ENCODE measurements around the gene PLD5. TPM values are rescaled to one million over a fixed set of nuclear protein-coding genes. Genes with fewer than 3 reads are reported as not detected.

Gene PLD5
- total RNA-seq, 1 experiment from 2014 or later: 1.8 TPM

DNA sequence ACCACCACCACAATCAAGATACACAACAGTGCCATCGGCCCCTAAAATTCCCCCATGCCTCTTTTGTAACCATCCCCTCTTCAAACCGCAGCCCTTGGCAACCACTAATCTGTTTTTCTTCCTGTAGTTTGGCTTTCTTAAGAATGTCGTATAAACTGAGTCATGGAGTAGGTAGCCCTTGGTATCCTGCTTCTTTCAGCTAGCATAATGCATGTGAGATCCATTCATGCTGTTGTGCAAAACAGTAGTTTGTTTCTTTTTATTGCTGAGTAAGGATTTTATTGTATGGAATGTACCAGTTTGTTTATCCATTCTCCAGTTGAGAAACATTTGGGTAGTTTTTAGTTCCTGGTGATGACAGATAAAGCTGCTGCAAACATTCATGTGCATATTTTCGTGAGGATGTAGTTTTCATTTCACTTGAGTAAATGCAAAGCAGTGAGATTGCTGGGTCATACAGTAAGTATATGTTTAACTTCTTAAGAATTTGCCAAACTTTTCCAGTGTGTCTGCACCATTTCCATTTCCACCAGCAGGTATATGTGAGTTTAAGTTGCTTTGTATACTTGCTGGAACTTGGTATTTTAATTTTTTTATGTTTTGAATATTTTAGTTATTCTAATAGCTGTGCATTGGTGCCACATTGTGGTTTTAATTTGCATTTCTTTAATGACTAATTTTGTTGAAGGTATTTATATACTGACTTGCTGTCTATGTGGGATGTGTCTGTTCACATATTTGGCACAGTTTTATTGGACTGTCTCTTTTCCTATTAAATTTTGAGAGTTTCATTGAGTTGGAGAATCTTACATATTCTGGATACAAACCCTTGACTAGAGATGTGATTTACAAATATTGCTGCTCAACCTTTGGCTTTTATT lies 377.2 kb downstream of the PLD5 start:
- H3K4me1 Mint-ChIP-seq (ENCODE audit: low read depth, unreplicated experiment): no peaks in the 10 kb centered on the region
- no peaks in the 10 kb centered on the region for H3K36me3 ChIP-seq (ENCODE audit: control insufficient read depth, insufficient read depth, low read length)
- no peaks in the 10 kb centered on the region for H3K27me3 Mint-ChIP-seq (ENCODE audit: insufficient read depth, unreplicated experiment)
- DNase-seq: no peak
- no peak overlapping the region for H3K27ac Mint-ChIP-seq (ENCODE audit: unreplicated experiment)
- peaks cover 17% of the 10 kb centered on the region for H3K9me3 Mint-ChIP-seq (ENCODE audit: unreplicated experiment)
- no peak overlapping the region for H3K4me3 Mint-ChIP-seq (ENCODE audit: unreplicated experiment)
- ChIA-PET CTCF (no interaction called here), POLR2A (no interaction called here)
- intact Hi-C loops (cut with micrococcal nuclease; ENCODE audit: unreplicated experiment): no loop called here
- H3K9me3 ChIP-seq: no peaks in the 10 kb centered on the region; the same call in 1 of the 2 replicates
- TF ChIP-seq, protein P1, sequence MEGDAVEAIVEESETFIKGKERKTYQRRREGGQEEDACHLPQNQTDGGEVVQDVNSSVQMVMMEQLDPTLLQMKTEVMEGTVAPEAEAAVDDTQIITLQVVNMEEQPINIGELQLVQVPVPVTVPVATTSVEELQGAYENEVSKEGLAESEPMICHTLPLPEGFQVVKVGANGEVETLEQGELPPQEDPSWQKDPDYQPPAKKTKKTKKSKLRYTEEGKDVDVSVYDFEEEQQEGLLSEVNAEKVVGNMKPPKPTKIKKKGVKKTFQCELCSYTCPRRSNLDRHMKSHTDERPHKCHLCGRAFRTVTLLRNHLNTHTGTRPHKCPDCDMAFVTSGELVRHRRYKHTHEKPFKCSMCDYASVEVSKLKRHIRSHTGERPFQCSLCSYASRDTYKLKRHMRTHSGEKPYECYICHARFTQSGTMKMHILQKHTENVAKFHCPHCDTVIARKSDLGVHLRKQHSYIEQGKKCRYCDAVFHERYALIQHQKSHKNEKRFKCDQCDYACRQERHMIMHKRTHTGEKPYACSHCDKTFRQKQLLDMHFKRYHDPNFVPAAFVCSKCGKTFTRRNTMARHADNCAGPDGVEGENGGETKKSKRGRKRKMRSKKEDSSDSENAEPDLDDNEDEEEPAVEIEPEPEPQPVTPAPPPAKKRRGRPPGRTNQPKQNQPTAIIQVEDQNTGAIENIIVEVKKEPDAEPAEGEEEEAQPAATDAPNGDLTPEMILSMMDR (IDR thresholded peaks at IDR 0.05; ENCODE audit: insufficient read depth in 1 of 2, low read depth in 1 of 2, low read length in 1 of 2, severe bottlenecking in 1 of 2, unreplicated experiment in 1 of 2): no peak
- H3K4me1 ChIP-seq: no peaks in the 10 kb centered on the region
- H3K36me3 Mint-ChIP-seq (ENCODE audit: insufficient read depth, unreplicated experiment): no peaks in the 10 kb centered on the region
- no peaks in the 10 kb centered on the region for H3K27me3 ChIP-seq (replicated peaks; ENCODE audit: control insufficient read depth, insufficient read depth, low read length)
- BruUV-seq (replicated peaks): no TSS peak
- H3K4me3 ChIP-seq (ENCODE audit: low read depth, low read length): no peak overlapping the region

- no peaks in the 10 kb centered on the region for H3K36me3 ChIP-seq (ENCODE audit: control insufficient read depth, insufficient read depth, low read length)
- no peaks in the 10 kb centered on the region for H3K4me1 ChIP-seq
- Mint-ChIP-seq H3K27me3 (ENCODE audit: insufficient read depth, unreplicated experiment) (no peaks in the 10 kb centered on the region), H3K36me3 (ENCODE audit: insufficient read depth, unreplicated experiment) (no peaks in the 10 kb centered on the region), H3K4me3 (ENCODE audit: unreplicated experiment) (no peak overlapping the region), H3K27ac (ENCODE audit: unreplicated experiment) (no peak overlapping the region), H3K4me1 (ENCODE audit: low read depth, unreplicated experiment) (no peaks in the 10 kb centered on the region), H3K9me3 (ENCODE audit: unreplicated experiment) (peaks cover 17% of the 10 kb centered on the region)
- ChIA-PET CTCF (no interaction called here), POLR2A (no interaction called here)
- no peaks in the 10 kb centered on the region; the same call in 1 of the 2 replicates for H3K9me3 ChIP-seq
- no peak overlapping the region for H3K4me3 ChIP-seq (ENCODE audit: low read depth, low read length)
- intact Hi-C loops (cut with micrococcal nuclease; ENCODE audit: unreplicated experiment): no loop called here
- BruUV-seq (replicated peaks): no TSS peak
- DNase-seq: no peak
- TF ChIP-seq, protein P1 (IDR thresholded peaks at IDR 0.05; ENCODE audit: insufficient read depth in 1 of 2, low read depth in 1 of 2, low read length in 1 of 2, severe bottlenecking in 1 of 2, unreplicated experiment in 1 of 2): no peak
- no peaks in the 10 kb centered on the region for H3K27me3 ChIP-seq (replicated peaks; ENCODE audit: control insufficient read depth, insufficient read depth, low read length)
These were observed 377.8 kb downstream of the PLD5 start for GRCh38 chr1:242146652-242147051.

- Mint-ChIP-seq H3K9me3 (ENCODE audit: unreplicated experiment) (no peaks in the 10 kb centered on the region), H3K4me3 (ENCODE audit: unreplicated experiment) (no peak overlapping the region), H3K27ac (ENCODE audit: unreplicated experiment) (no peak overlapping the region), H3K27me3 (ENCODE audit: insufficient read depth, unreplicated experiment) (no peaks in the 10 kb centered on the region), H3K36me3 (ENCODE audit: insufficient read depth, unreplicated experiment) (no peaks in the 10 kb centered on the region), H3K4me1 (ENCODE audit: low read depth, unreplicated experiment) (no peaks in the 10 kb centered on the region)
- POLR2A ChIA-PET: no interaction called here
- BruUV-seq (replicated peaks): no TSS peak
- Histone ChIP-seq H3K4me3 (ENCODE audit: low read depth, low read length) (no peak overlapping the region), H3K36me3 (ENCODE audit: control insufficient read depth, insufficient read depth, low read length) (no peaks in the 10 kb centered on the region), H3K27me3 (replicated peaks; ENCODE audit: control insufficient read depth, insufficient read depth, low read length) (no peaks in the 10 kb centered on the region), H3K4me1 (no peaks in the 10 kb centered on the region), H3K9me3 (no peaks in the 10 kb centered on the region)
- TF ChIP-seq, protein P1 (IDR thresholded peaks at IDR 0.05; ENCODE audit: insufficient read depth in 1 of 2, low read depth in 1 of 2, low read length in 1 of 2, severe bottlenecking in 1 of 2, unreplicated experiment in 1 of 2): no peak
- CTCF ChIA-PET: no interaction called here
- no peak for DNase-seq
- intact Hi-C loops (cut with micrococcal nuclease; ENCODE audit: unreplicated experiment): no loop called here
These were observed 383.7 kb downstream of the PLD5 start for GRCh38 chr1:242140836-242141235.
